GM10266 (cell line): ENCODE results near the gene KIAA0232.

Experiments used
- DNase-seq: peaks from one replicate; pipeline ENCODE4 v3.0.0; 2012; ENCODE audit errors: extremely low spot score
- TF ChIP-seq, protein P1 (sequence below): IDR thresholded peaks from 2 replicates; pipeline ENCODE4 v1.5.1; 2012; ENCODE audit warnings: mild to moderate bottlenecking, low read depth; ENCODE audit not compliant: control insufficient read depth, insufficient read depth; ENCODE audit errors: missing control alignments

KIAA0232 gene

DNA sequence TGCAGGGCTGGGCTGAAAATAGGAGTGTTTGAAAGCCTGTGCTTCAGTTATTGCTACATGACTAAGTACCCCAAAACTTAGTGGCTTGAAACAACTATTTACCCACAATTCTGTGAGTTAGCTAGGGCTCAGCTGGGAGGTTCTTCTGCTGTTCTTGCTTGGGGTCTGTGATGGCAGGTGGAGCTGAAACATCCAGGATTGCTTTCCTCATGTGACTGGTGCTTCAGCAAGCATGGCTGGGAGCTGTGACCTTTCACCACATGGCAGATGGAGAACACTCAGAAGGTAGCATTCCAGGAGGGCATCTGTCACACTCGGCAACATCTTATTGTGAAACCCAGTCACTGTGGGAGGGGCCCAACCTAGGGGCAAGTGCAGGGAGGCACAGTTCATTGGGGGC lies 70.1 kb downstream of the KIAA0232 start:
- DNase-seq, result no peak
- TF ChIP-seq, protein P1, sequence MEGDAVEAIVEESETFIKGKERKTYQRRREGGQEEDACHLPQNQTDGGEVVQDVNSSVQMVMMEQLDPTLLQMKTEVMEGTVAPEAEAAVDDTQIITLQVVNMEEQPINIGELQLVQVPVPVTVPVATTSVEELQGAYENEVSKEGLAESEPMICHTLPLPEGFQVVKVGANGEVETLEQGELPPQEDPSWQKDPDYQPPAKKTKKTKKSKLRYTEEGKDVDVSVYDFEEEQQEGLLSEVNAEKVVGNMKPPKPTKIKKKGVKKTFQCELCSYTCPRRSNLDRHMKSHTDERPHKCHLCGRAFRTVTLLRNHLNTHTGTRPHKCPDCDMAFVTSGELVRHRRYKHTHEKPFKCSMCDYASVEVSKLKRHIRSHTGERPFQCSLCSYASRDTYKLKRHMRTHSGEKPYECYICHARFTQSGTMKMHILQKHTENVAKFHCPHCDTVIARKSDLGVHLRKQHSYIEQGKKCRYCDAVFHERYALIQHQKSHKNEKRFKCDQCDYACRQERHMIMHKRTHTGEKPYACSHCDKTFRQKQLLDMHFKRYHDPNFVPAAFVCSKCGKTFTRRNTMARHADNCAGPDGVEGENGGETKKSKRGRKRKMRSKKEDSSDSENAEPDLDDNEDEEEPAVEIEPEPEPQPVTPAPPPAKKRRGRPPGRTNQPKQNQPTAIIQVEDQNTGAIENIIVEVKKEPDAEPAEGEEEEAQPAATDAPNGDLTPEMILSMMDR, result no peak

DNA sequence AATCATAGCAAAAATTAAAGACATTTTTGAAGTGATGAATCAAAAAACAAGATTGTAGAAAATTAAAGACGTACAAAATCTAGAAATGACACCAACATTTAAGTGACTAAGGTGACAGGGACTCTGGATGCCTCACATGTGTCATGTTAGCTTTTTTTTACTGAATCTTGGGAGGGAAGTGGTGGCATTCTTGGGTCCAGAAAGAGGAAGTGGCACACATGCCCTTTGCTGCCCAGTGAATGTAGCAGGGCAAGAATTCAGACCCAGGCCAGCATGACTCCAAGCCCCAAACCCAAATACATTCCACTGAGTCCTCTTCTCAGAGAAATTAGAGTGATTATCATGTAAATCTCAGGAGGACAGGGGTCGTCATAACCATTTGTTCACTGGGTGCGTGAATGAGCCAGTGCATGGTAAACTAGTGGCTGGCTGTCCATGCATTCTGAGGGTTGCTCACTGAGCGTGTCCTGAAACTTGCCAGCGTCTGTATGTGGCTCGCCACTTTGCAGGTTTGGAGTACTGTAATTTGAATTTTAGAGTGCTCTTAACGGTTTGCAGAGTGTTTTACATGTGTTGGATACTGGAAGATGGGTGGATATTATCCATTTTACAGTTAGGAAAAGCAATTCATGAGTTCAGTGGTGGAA lies 71.7 kb downstream of the KIAA0232 start:
- TF ChIP-seq, protein P1, result no peak
- DNase-seq, result no peak

DNA sequence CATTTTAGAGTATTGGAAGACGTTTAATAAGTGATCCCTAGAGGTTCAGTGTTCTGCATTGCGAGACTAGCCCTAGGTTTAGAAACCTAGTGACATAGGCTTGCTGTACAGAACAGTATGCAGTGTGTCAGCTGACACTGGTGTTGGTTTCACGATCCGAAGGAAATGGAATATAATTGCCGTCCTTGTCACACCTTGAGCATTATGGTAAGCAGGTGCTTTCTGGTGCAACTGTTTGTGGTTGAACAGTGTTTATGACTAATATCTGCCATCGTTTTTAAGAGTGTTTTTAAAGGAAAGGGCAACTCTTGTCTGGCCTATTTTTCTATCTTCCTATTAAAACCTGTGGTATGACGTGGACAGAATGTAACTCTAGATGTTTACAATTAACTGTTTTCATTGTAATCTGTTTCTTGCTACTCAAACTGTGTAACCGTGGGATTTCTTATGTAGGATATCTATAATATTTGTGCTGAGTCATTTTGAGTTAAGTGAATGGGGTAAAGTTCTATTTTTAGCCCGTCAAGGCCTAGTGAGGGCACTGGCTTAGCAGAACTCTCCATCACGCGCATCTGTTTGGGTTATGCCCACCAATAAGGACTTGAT lies 73.3 kb downstream of the KIAA0232 start:
- TF ChIP-seq, protein P1, result no peak
- peak; percentile 61 for DNase-seq

DNA sequence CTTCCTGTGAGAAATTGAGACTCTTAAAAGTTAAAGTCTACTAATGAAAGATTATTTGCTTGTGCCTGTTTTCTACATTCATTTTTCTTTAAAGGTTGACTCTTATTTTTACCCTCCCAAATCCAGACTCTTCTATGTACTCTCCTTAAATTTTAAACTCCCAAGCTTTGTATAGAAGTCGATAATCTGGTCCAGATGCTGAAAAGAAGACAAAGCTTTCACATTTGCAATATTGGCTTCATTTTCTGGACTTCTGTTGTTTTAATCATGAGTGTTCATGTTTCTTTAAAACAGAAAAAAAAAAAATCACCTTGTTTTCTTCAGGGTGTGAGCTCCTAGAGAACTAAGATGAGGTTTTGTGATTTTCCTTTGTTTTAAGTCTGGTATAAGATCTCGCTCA lies 73.9 kb downstream of the KIAA0232 start:
- DNase-seq, result no peak
- TF ChIP-seq, protein P1, result no peak

DNA sequence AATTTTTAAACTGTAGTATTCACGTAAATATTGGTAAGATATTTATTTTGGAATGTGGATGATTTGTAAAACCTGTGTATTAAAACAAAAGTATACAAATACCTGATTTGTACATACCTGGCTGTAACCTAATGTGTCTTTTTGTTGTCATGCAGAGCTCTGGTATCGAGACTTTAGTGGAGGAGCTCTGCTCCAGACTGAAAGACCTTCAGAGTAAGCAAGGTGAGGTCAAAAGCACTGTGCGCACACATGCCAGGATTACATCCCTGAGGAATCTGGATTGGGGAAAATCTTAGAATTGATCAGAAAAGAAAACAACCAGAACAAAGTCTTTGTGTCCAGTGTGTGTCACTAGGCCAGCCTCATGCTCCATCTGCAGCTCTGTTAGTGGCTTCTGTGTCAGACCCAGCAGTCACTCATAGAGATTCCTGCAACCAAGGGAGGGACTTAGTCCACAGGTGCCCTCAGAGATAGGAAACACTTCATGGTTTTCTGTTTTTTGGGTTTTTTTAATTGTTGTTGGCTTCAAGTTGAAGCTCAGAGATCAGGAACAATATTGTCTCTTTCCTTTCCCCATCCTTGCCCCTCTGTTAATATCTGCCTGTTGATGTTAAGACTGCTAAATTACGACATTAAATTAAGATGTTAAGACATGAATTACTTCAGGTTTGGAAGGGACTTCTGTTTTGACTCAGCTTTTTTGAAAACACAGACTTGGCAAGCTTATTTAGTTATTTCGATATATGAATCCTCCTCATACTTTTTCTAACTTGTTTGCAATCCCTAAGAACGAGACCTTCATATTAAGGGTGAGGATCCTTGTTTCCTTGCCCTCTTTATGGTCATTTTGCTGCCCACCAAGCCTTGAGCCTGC lies 74.7 kb downstream of the KIAA0232 start:
- DNase-seq, result no peak
- TF ChIP-seq, protein P1, result no peak

DNA sequence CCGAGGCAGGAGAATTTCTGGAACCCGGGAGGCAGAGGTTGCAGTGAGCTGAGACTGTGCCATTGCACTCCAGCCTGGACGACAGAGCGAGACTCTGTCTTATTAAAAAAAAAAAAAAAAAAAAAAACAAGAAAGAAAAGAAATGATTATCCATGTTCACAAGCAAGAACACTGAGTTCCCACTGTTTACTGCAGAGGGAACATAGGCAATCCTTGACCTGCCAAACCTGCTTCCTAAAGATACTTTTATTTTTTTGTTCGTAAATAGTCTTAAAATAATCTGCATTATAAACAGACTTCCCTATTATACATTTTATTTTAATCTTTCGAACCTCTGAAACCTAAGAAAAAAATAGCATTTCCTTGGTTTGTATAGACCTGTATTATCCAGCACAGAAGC lies 76.5 kb downstream of the KIAA0232 start:
- TF ChIP-seq, protein P1, result no peak
- no peak for DNase-seq
